WERI-Rb-1 (cell line): ENCODE measurements around the gene ELN.
A peak's percentile ranks its signal among the peaks of the same experiment; 100 is the strongest.
"Not testable (repeated sequence)": the region's sequence is repeated elsewhere in the genome, so short reads cannot be mapped to it uniquely, and the experiment has no call there.

Source experiments
- DNase-seq: peaks from one replicate; pipeline ENCODE4 v3.0.0-alpha.2; 2020
- H3K27ac ChIP-seq: fragments of 250-450 bp; sonication (Bioruptor Pico); 2 replicates; pipeline ENCODE4 v1.5.1; 2020; ENCODE audit warnings: mild to moderate bottlenecking, moderate library complexity
- H3K27me3 ChIP-seq: fragments of 250-450 bp; sonication (Bioruptor Pico); 2 replicates; pipeline ENCODE4 v1.5.1; 2021; ENCODE audit warnings: mild to moderate bottlenecking, low read depth, moderate library complexity; ENCODE audit not compliant: insufficient read depth, severe bottlenecking
- H3K36me3 ChIP-seq: fragments of 250-450 bp; sonication (Bioruptor Pico); 2 replicates; pipeline ENCODE4 v1.5.1; 2020; ENCODE audit warnings: mild to moderate bottlenecking, moderate library complexity
- H3K4me3 ChIP-seq: 2 replicates; pipeline ENCODE4 v1.5.1; 2011; ENCODE audit warnings: low read depth, mild to moderate bottlenecking, control low read depth, low read length
- H3K9me3 ChIP-seq: fragments of 250-450 bp; sonication (Bioruptor Pico); 2 replicates; pipeline ENCODE4 v1.5.1; 2021; ENCODE audit warnings: mild to moderate bottlenecking, moderate library complexity; ENCODE audit not compliant: severe bottlenecking
- TF ChIP-seq, protein P1 (sequence below): IDR thresholded peaks from 2 replicates; pipeline ENCODE4 v1.5.1; 2011; ENCODE audit warnings: low read depth, mild to moderate bottlenecking, control low read depth, inconsistent platforms, low read length

Gene ELN

DNA sequence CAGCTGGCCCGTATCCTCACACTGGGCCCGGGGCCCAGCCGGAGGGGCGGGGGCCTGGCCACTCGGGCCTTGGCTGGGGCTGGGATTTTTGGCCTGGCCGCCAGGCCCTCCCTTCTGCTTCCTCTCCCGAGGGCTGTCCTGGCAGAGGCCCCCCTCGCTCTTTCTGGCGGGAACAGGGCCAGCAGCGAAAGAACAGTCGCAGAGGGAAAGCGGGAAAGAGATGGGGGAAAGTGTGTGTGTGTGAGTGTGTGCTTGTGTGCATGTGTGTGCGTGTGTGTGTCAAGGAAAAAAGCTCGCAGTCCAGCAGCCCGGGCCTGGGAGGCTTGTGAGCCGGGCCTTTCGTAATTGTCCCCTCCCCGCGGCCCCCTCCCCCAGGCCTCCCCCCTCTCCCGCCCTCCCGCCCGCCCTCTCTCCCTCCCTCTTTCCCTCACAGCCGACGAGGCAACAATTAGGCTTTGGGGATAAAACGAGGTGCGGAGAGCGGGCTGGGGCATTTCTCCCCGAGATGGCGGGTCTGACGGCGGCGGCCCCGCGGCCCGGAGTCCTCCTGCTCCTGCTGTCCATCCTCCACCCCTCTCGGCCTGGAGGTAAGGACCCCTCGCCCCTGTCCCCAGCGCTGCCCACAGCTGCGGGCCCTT, at the start of gene ELN:
Gene ELN, plus strand, starts transcription at position 491 of the 638 bp plus-strand sequence. Its CDS starts 15 bp downstream, at position 506.
- H3K4me3 ChIP-seq = no peak within 1 kb of the TSS
- H3K27me3 ChIP-seq = no peaks in the 10 kb centered on the region
- TF ChIP-seq, protein P1, sequence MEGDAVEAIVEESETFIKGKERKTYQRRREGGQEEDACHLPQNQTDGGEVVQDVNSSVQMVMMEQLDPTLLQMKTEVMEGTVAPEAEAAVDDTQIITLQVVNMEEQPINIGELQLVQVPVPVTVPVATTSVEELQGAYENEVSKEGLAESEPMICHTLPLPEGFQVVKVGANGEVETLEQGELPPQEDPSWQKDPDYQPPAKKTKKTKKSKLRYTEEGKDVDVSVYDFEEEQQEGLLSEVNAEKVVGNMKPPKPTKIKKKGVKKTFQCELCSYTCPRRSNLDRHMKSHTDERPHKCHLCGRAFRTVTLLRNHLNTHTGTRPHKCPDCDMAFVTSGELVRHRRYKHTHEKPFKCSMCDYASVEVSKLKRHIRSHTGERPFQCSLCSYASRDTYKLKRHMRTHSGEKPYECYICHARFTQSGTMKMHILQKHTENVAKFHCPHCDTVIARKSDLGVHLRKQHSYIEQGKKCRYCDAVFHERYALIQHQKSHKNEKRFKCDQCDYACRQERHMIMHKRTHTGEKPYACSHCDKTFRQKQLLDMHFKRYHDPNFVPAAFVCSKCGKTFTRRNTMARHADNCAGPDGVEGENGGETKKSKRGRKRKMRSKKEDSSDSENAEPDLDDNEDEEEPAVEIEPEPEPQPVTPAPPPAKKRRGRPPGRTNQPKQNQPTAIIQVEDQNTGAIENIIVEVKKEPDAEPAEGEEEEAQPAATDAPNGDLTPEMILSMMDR = no peak

DNA sequence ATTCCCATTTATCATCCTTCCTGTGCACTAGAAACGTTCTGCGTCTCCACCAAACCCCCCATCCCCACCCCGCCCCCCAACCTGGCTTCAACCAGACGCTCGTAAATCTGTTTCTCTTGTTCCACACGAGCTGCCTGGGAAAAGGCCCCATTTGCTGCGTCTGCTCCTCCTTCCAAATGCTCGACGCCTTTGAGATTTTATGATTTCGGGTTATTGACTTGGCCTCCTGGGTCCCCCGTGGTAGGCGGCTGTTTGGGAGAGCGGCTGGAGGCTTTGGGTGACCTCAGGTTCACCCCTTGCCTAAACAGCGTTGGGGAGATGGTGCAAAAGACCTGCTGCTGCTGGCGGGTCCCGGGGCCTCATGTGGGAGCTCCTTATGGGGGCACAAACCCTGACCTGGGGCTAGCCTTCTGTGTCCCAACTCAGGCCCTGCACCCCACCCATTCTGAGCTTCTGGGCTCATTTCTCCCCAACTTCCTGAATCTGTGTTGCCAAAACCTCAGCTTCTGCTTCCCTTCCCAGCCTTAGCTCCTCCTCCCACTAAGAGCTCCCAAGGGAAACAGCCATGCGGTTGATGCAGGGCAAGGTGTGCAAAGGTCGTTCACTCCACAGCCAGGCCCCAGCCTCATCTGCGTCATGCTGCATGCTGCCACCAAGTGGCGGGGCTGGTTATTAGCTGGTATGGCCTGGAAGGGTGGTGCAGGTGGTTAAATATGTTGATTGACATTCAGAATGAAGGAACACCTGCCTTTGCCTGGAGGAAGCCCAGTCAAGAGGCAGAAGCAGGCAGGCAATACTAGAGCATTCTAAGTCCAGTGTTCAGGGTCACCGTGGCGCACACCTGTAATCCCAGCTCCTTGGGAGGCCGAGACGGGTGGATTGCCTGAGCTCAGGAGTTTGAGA, 49.1 kb upstream of the ELN start:
- Histone ChIP-seq H3K27ac (peak overlapping the region; percentile 44), H3K9me3 (no peaks in the 10 kb centered on the region), H3K36me3 (no peaks in the 10 kb centered on the region), H3K27me3 (no peaks in the 10 kb centered on the region), H3K4me3 (no peak overlapping the region)
- peak; percentile 77 for DNase-seq
- TF ChIP-seq, protein P1 = peak; percentile 61

More for the DNA sequence above, at the start of gene ELN:
- DNase-seq = no peak
- Histone ChIP-seq H3K9me3 (no peaks in the 10 kb centered on the region), H3K27ac (0 out of 2 replicates have a peak within 1 kb of the TSS, but pooled peaks have one; percentile 8), H3K36me3 (no peaks in the 10 kb centered on the region)

DNA sequence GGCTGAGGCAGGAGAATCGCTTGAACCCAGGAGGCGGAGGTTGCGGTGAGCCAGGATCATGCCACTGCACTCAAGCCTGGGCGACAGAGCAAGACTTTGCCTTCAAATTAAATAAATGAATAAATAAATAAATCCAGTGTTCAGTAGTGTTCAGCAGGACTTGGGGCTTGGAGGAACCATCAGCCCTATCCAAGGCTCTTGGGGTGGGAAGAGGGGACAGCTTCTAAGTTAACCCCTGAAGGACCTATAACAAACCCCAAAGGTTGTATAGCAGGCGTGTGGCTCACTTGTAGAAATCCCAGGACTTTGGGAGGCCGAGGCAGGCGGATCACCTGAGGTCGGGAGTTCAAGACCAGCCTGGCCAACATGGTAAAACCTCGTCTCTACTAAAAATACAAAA, 48.3 kb upstream of the ELN start:
- H3K4me3 ChIP-seq, DNase-seq, H3K36me3 ChIP-seq, H3K27me3 ChIP-seq, H3K27ac ChIP-seq, H3K9me3 ChIP-seq: not testable (repeated sequence)

DNA sequence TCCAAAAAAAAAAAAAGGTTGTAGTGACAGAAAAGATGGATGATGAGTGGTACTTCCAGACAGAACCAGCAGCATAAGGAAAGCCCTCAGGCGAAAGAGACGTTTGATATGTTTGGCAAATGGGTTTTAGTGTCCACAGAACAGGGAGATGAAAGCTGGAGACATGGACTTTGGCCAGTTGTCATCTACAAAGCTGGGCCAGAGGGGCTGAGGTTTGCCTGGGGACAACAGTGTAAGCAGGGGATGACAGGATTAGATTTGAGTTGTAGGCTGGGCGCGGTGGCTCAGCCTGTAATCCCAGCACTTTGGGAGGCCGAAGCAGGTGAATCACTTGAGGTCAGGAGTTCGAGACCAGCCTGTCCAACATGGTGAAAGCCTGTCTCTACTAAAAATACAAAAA, 47.8 kb upstream of the ELN start:
- H3K27me3 ChIP-seq = no peaks in the 10 kb centered on the region
- no peak overlapping the region for H3K4me3 ChIP-seq
- H3K36me3 ChIP-seq = no peaks in the 10 kb centered on the region
- DNase-seq = peak; percentile 55
- no peaks in the 10 kb centered on the region for H3K9me3 ChIP-seq
- H3K27ac ChIP-seq = no peak overlapping the region
- TF ChIP-seq, protein P1 = no peak

DNA sequence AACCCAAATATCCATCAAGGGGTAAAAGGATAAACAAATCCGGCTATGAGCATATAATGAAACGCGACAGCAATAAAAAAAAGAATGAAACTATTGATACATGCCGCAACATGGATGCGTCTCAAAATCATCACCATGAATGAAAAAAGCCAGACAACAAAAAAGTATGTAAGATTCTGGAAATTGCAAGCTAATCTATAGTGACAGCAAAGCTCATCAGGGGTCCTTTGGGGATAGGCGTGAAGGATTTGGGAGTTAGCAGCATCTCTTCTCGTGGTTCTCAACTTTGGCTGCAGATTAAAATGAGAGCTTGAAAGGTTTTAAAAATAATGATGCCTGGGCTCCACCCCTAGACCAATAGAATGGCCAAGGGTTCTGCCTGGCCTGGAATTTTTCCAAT, 46.0 kb upstream of the ELN start:
- Histone ChIP-seq H3K4me3 (no peak overlapping the region), H3K9me3 (no peaks in the 10 kb centered on the region), H3K36me3 (no peaks in the 10 kb centered on the region), H3K27me3 (no peaks in the 10 kb centered on the region), H3K27ac (no peak overlapping the region)
- TF ChIP-seq, protein P1 = no peak
- no peak for DNase-seq

DNA sequence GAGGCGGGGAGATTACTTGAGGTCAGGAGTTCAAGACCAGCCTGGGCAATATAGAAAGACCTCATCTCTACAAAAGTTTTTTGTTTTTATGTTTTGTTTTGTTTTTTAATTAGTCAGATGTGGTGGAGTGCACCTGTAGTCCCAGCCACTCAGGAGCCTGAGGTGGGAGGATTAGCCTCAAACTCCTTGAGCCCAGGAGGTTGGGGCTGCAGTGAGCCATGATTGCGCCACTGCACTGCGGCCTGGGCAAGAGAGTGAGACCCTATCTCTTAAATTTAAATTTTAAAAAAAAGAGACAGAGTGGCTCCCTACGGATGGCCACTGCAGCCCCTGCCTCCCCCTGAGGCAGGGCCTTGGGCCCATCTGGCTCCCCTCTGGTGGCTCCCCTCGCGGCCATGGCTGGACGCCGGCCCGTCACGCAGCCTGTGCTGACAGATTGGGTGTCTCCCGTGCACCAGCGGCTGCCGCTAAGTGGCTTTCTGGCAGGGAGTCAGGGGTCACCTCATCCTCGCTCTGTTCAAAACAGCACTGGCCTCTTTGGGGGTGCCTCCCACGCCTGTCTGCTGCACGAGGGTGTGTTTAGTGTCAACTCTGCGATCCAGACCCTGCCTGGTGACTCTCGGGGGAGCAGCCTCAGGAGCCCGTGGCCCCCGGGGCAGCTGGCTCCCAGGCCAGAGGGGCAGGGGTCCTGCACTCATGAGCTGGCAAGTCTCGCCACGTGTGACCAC, 44.4 kb upstream of the ELN start:
- Histone ChIP-seq H3K9me3 (no peaks in the 10 kb centered on the region), H3K36me3 (no peaks in the 10 kb centered on the region), H3K27ac (no peak overlapping the region), H3K4me3 (no peak overlapping the region), H3K27me3 (no peaks in the 10 kb centered on the region)
- TF ChIP-seq, protein P1 = no peak
- no peak for DNase-seq
